SK-N-MC (cell line): ENCODE data around the gene CREM.

Experiments used
- EZH2 ChIP-seq: fragments of 200-600 bp; sonication (generic); IDR thresholded peaks from one replicate; pipeline ENCODE4 v1.6.1; 2017; ENCODE audit warnings: antibody characterized with exemption
- POLR2AphosphoS5 ChIP-seq: IDR thresholded peaks from 2 replicates; pipeline ENCODE4 v1.6.1; 2012; ENCODE audit warnings: mild to moderate bottlenecking, low read depth, low read length, borderline replicate concordance

DNA sequence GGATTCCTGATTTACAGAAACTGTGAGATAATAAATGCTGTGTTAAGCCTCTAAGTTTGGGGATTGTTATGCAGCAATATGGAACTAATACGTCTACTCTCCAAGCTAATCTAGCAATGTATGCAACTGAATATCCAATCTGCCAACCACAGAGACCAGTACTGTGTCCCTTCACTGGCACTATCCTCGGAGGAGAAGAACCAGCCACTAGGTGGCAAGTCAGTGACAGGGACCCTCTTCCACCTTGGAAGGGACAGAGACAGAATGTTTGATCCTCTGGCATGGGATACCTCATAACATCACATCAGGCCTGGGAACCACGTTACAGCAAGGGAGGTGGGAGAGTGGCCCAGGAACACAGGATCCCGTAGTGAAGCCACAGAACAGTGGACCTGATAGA is 96.4 kb downstream of the CREM start:
- TF ChIP-seq EZH2, result no peak
- no peak for TF ChIP-seq POLR2AphosphoS5
